ENCODE results near the gene DHTKD1. TPM values are rescaled to one million over a fixed set of nuclear protein-coding genes. Genes with fewer than 3 reads are reported as not detected.
"Not testable (repeated sequence)": the region's sequence is repeated elsewhere in the genome, so short reads cannot be mapped to it uniquely, and the experiment has no call there.

DHTKD1 gene
- total and polyA plus RNA-seq, 2 of the 4 experiments (the other 2 are of a cell fraction), result 13.9 to 20.3 TPM

DNA sequence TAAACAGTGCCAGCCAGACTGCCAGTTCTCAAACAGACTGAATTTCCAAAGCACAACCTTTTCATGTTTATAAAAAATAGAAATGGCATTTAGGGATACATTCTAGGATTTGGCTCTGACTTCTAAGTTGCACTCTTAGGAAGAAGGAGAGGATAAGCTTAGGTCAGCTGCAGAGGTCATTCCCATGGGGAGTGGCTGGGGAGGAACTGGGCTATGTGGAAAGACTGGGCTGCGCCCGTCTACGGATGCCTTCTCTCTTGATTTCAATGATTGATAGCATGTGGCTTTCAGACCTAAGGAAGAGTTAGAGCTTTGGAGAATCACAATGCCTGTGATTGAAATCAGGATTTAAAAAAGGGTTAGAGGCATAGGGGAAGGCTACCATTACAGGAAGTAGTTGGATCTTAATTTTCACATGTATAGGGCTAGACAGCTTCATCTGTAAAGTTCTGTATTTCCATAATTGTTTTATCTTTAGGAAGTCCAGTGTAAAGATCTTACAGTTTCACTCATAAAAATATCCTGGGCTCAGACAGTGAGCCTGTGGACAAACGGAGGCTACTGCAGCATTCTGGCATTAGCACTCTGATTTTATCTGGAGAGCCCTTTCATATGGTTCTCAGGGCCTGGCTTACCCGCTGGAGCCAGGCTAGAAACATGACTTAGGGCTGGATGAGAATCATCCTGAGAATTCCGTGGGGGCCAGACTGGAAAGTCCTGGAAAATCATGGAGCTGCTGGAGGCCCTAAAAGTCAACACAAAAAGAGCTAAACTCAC, 97.4 kb downstream of the DHTKD1 start:
- dilution Hi-C loops (cut with HindIII; ENCODE audit: low sequenced_read_pairs, unreplicated experiment), result no loop called here
- H3K9ac ChIP-seq (ENCODE audit: low read depth, low read length), result no peak overlapping the region
- no peaks in the 10 kb centered on the region; the same call in 1 of the 2 replicates for H4K20me1 ChIP-seq (ENCODE audit: insufficient read depth, low read length)
- no peak overlapping the region for H2AFZ ChIP-seq (replicated peaks; ENCODE audit: low read length, poor library complexity)
- in situ Hi-C loops (cut with MboI; ENCODE audit: low sequenced_read_pairs), result no loop called here
- 70% methylated on average over 2 of the region's 6 CpGs; no CpG with 5 or more reads in 1 of the 2 experiments for WGBS, 2 experiments (ENCODE audit: extremely low coverage in 2 of 2, insufficient read length in 1 of 2)
- no peak for TF ChIP-seq RFX5 (IDR thresholded peaks at IDR 0.05; ENCODE audit: low read depth, low read length)
- H4K5ac ChIP-seq (ENCODE audit: low read depth, low read length), result no peak overlapping the region
- no peak overlapping the region for H3K27ac ChIP-seq (ENCODE audit: insufficient read depth, low read length)
- BruUV-seq (replicated peaks), result no TSS peak
- no peak overlapping the region for H4K8ac ChIP-seq (ENCODE audit: low read depth in 2 of 2, low read length in 2 of 2)
- no peak overlapping the region for H2BK5ac ChIP-seq (ENCODE audit: low read depth, low read length, poor library complexity, severe bottlenecking)
- no peak overlapping the region for H2AK9ac ChIP-seq (replicated peaks; ENCODE audit: low read depth, low read length, poor library complexity)
- no peak overlapping the region for H3K23ac ChIP-seq (ENCODE audit: low read depth, low read length)
- H2BK120ac ChIP-seq (ENCODE audit: low read depth, low read length), result no peak overlapping the region
- H3K27me3 ChIP-seq (ENCODE audit: control insufficient read depth, insufficient read depth, low read length), result no peaks in the 10 kb centered on the region
- POLR2A ChIA-PET (ENCODE audit: unreplicated experiment), result no interaction called here
- H3K4me1 ChIP-seq (ENCODE audit: control insufficient read depth, insufficient read depth, low read length), result peaks cover 2% of the 10 kb centered on the region; the same call in 1 of the 2 replicates
- CTCF ChIA-PET, result no interaction called here
- H2BK15ac ChIP-seq (ENCODE audit: low read depth, low read length), result no peak overlapping the region
- no peak overlapping the region for H3K4me3 ChIP-seq (ENCODE audit: insufficient read depth, low read depth, low read length)
- H2BK20ac ChIP-seq (ENCODE audit: low read depth, low read length), result no peak overlapping the region
- H3K9me3 ChIP-seq (ENCODE audit: control insufficient read depth, insufficient read depth, low read length), result no peaks in the 10 kb centered on the region
- peaks cover 4 to 8% of the 10 kb centered on the region in 2 experiments; a peak in 2 of 4 replicates for H3K79me1 ChIP-seq (ENCODE audit: low read depth in 1 of 2, low read length in 2 of 2)
- no peak overlapping the region for H3K56ac ChIP-seq (ENCODE audit: extremely low read depth, insufficient read depth, low read length)
- H3K18ac ChIP-seq (ENCODE audit: low read depth, low read length), result no peak overlapping the region
- H3K9me1 ChIP-seq (ENCODE audit: insufficient read depth, low read length), result no peaks in the 10 kb centered on the region; the same call in 1 of the 2 replicates
- no peak overlapping the region for H3K4ac ChIP-seq (ENCODE audit: low read depth, low read length)
- intact Hi-C loops (cut with micrococcal nuclease), result no loop called here
- H4K91ac ChIP-seq (ENCODE audit: insufficient read depth, low read depth, low read length), result no peak overlapping the region
- ATAC-seq (ENCODE audit: low read depth) (no peak), DNase-seq (no peak)
- peaks cover 56% of the 10 kb centered on the region for H3K36me3 ChIP-seq (ENCODE audit: control insufficient read depth, insufficient read depth, low read length)
- no peak overlapping the region for H2AK5ac ChIP-seq (ENCODE audit: low read depth, low read length)
- no peak overlapping the region for H3K4me2 ChIP-seq (ENCODE audit: low read depth, low read length)
- H3K14ac ChIP-seq (replicated peaks; ENCODE audit: low read depth, low read length), result no peak overlapping the region

DNA sequence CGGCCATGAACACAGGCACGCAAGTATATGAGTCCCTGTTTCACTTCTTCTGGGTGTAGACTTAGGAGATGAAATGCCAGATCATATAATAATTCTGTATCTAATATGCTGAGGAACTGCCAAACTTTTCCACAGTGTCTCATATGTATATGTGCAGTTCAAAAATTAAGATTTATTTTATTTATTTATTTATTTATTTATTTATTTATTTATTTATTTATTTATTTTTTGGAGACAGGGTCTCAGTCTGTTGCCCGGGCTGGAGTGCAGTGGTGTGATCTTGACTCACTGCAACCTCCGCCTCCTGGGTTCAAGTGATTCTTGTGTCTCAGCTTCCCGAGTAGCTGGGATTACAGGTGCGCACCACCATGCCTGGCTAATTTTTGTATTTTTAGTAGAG, 102.8 kb downstream of the DHTKD1 start:
- H3K4me3 ChIP-seq (ENCODE audit: insufficient read depth, low read depth, low read length); H2AK5ac ChIP-seq (ENCODE audit: low read depth, low read length); H3K23ac ChIP-seq (ENCODE audit: low read depth, low read length); H4K8ac ChIP-seq (ENCODE audit: low read depth in 2 of 2, low read length in 2 of 2); H3K18ac ChIP-seq (ENCODE audit: low read depth, low read length); in situ Hi-C loops (cut with MboI; ENCODE audit: low sequenced_read_pairs); H3K4me2 ChIP-seq (ENCODE audit: low read depth, low read length); H3K27me3 ChIP-seq (ENCODE audit: control insufficient read depth, insufficient read depth, low read length); H3K4me1 ChIP-seq (ENCODE audit: control insufficient read depth, insufficient read depth, low read length); H3K27ac ChIP-seq (ENCODE audit: insufficient read depth, low read length); BruUV-seq (replicated peaks); H2AFZ ChIP-seq (replicated peaks; ENCODE audit: low read length, poor library complexity); H2BK20ac ChIP-seq (ENCODE audit: low read depth, low read length); H2BK5ac ChIP-seq (ENCODE audit: low read depth, low read length, poor library complexity, severe bottlenecking); H3K9me3 ChIP-seq (ENCODE audit: control insufficient read depth, insufficient read depth, low read length); H4K91ac ChIP-seq (ENCODE audit: insufficient read depth, low read depth, low read length); H4K20me1 ChIP-seq (ENCODE audit: insufficient read depth, low read length); POLR2A ChIA-PET (ENCODE audit: unreplicated experiment); H4K5ac ChIP-seq (ENCODE audit: low read depth, low read length); intact Hi-C loops (cut with micrococcal nuclease); dilution Hi-C loops (cut with HindIII; ENCODE audit: low sequenced_read_pairs, unreplicated experiment); H2BK15ac ChIP-seq (ENCODE audit: low read depth, low read length); H3K9ac ChIP-seq (ENCODE audit: low read depth, low read length); H3K4ac ChIP-seq (ENCODE audit: low read depth, low read length); H3K9me1 ChIP-seq (ENCODE audit: insufficient read depth, low read length); ATAC-seq (ENCODE audit: low read depth); DNase-seq; H3K56ac ChIP-seq (ENCODE audit: extremely low read depth, insufficient read depth, low read length); H2BK120ac ChIP-seq (ENCODE audit: low read depth, low read length); H3K14ac ChIP-seq (replicated peaks; ENCODE audit: low read depth, low read length); H2AK9ac ChIP-seq (replicated peaks; ENCODE audit: low read depth, low read length, poor library complexity): not testable (repeated sequence)
- WGBS, 2 experiments (ENCODE audit: extremely low coverage in 2 of 2, insufficient read length in 1 of 2), result no CpG with 5 or more reads among the region's 6 CpGs
- Histone ChIP-seq H3K36me3 (ENCODE audit: control insufficient read depth, insufficient read depth, low read length) (peaks cover 52% of the 10 kb centered on the region), H3K79me1 (ENCODE audit: low read depth in 1 of 2, low read length in 2 of 2) (peaks cover 4 to 13% of the 10 kb centered on the region in 2 experiments; a peak in 2 of 4 replicates)
- CTCF ChIA-PET, result interaction anchor here (0.6 kb wide), 1 partner anchor 634 kb away, joined by 7 read pairs; no protein-coding TSS in a partner anchor

All from IMR-90 (cell line).